ENCODE results near the gene ACSF3. TPM values are rescaled to one million over a fixed set of nuclear protein-coding genes. Genes with fewer than 3 reads are reported as not detected.

Gene ACSF3
- total RNA-seq, 1 donor from 2014 or later, result 32.0 TPM

- DNase-seq (no peak), ATAC-seq (no peak)
- no peak overlapping the region for H3K27ac ChIP-seq
- no peak for TF ChIP-seq CTCF (IDR thresholded peaks at IDR 0.05)
- no peaks in the 10 kb centered on the region for H3K4me1 ChIP-seq
- peaks cover 20% of the 10 kb centered on the region for H3K36me3 ChIP-seq
- H3K4me3 ChIP-seq, result no peak overlapping the region
- H3K9me3 ChIP-seq, result no peaks in the 10 kb centered on the region
- intact Hi-C loops (cut with DNase I), result no loop called here
- H3K27me3 ChIP-seq, result no peaks in the 10 kb centered on the region
Measured at GRCh38 chr16:89129378-89129777, 35.7 kb downstream of the ACSF3 start.

- H3K4me3 ChIP-seq, result no peak overlapping the region
- no peak for DNase-seq
- H3K9me3 ChIP-seq, result no peaks in the 10 kb centered on the region
- H3K4me1 ChIP-seq, result no peaks in the 10 kb centered on the region
- no peak for TF ChIP-seq CTCF (IDR thresholded peaks at IDR 0.05)
- intact Hi-C loops (cut with DNase I), result no loop called here
- H3K27ac ChIP-seq, result no peak overlapping the region
- peaks cover 28% of the 10 kb centered on the region for H3K36me3 ChIP-seq
- no peak for ATAC-seq
- no peaks in the 10 kb centered on the region for H3K27me3 ChIP-seq
Measured at GRCh38 chr16:89130448-89130847, 36.8 kb downstream of the ACSF3 start.

GRCh38 chr16:89131783-89132182 is 38.1 kb downstream of the ACSF3 start:
- no peak for ATAC-seq
- DNase-seq, result peak; percentile 38
- H3K9me3 ChIP-seq, result no peaks in the 10 kb centered on the region
- no peak overlapping the region for H3K4me3 ChIP-seq
- no peaks in the 10 kb centered on the region for H3K27me3 ChIP-seq
- no peak overlapping the region for H3K27ac ChIP-seq
- H3K36me3 ChIP-seq, result peaks cover 33% of the 10 kb centered on the region
- intact Hi-C loops (cut with DNase I), result no loop called here
- TF ChIP-seq CTCF (IDR thresholded peaks at IDR 0.05), result no peak
- no peaks in the 10 kb centered on the region for H3K4me1 ChIP-seq

GRCh38 chr16:89132194-89133005 is 38.7 kb downstream of the ACSF3 start:
- DNase-seq (peak; percentile 38), ATAC-seq (no peak)
- no peak for TF ChIP-seq CTCF (IDR thresholded peaks at IDR 0.05)
- no peak overlapping the region for H3K27ac ChIP-seq
- intact Hi-C loops (cut with DNase I), result no loop called here
- H3K9me3 ChIP-seq, result no peaks in the 10 kb centered on the region
- no peaks in the 10 kb centered on the region for H3K27me3 ChIP-seq
- H3K4me3 ChIP-seq, result no peak overlapping the region
- peaks cover 37% of the 10 kb centered on the region for H3K36me3 ChIP-seq
- H3K4me1 ChIP-seq, result no peaks in the 10 kb centered on the region

GRCh38 chr16:89133457-89134127 is 39.9 kb downstream of the ACSF3 start:
- peak; percentile 48 for DNase-seq

More at GRCh38 chr16:89133457-89134127, 39.9 kb downstream of the ACSF3 start:
- Histone ChIP-seq H3K36me3 (peaks cover 37% of the 10 kb centered on the region), H3K27ac (no peak overlapping the region), H3K9me3 (no peaks in the 10 kb centered on the region), H3K27me3 (no peaks in the 10 kb centered on the region), H3K4me3 (no peak overlapping the region), H3K4me1 (no peaks in the 10 kb centered on the region)
- ATAC-seq, result no peak
- no peak for TF ChIP-seq CTCF (IDR thresholded peaks at IDR 0.05)
- intact Hi-C loops (cut with DNase I), result no loop called here

Data from upper lobe of right lung (tissue), 1 donor.